CD4-positive, alpha-beta memory T cell (primary cell): ENCODE data around the gene TTYH3. TPM values are rescaled to one million over a fixed set of nuclear protein-coding genes. Genes with fewer than 3 reads are reported as not detected.
"Not testable (repeated sequence)": the region's sequence is repeated elsewhere in the genome, so short reads cannot be mapped to it uniquely, and the experiment has no call there.

Source experiments
- CTCF ChIA-PET: fragments of 350-600 bp; sonication (Branson Sonifier 250); formaldehyde crosslinking; loops from one replicate; lab custom pipeline; 2021; ENCODE audit warnings: inconsistent platforms; ENCODE audit not compliant: partially characterized antibody; lab: Charles Lee
- POLR2A ChIA-PET: fragments of 350-600 bp; sonication (Branson Sonifier 250); formaldehyde crosslinking; loops from one replicate; lab custom pipeline; 2021; ENCODE audit not compliant: partially characterized antibody; lab: Charles Lee
- DNase-seq, 5 donors: peaks; one replicate each; pipeline versions ENCODE4 v3.0.0 to v3.0.0-alpha.2; 2020 to 2022; ENCODE audit warnings: mixed read lengths in 1 of 5
- H3K27ac ChIP-seq: one replicate; pipeline ENCODE4 v1.7.0; 2013; ENCODE audit warnings: low read depth, low read length
- H3K27me3 ChIP-seq: 2 replicates; pipeline ENCODE4 v1.7.0; 2013; ENCODE audit warnings: mild to moderate bottlenecking, low read length, moderate library complexity; ENCODE audit not compliant: insufficient read depth
- H3K36me3 ChIP-seq: 2 replicates; pipeline ENCODE4 v1.7.0; 2013; ENCODE audit warnings: mild to moderate bottlenecking, low read length, moderate library complexity; ENCODE audit not compliant: insufficient read depth
- H3K4me1 ChIP-seq: 2 replicates; pipeline ENCODE4 v1.7.0; 2013; ENCODE audit warnings: mild to moderate bottlenecking, low read length, moderate library complexity; ENCODE audit not compliant: insufficient read depth
- H3K4me3 ChIP-seq, 2 donors: one replicate each; pipeline ENCODE4 v1.7.0; 2013; ENCODE audit warnings: low read length in 2 of 2, mild to moderate bottlenecking in 1 of 2
- H3K9me3 ChIP-seq, 2 donors: one replicate each; pipeline ENCODE4 v1.7.0; 2013; ENCODE audit warnings: low read length in 2 of 2, control low read depth in 1 of 2; ENCODE audit not compliant: control insufficient read depth in 1 of 2
- H3K27ac Mint-ChIP-seq, 7 donors: one replicate each; pipeline ENCODE4 v1.8.0; 2020 to 2021; ENCODE audit warnings: mixed read lengths in 7 of 7, mild to moderate bottlenecking in 6 of 7, inconsistent platforms in 3 of 7, moderate library complexity in 3 of 7
- H3K27me3 Mint-ChIP-seq, 2 donors: one replicate each; pipeline ENCODE4 v1.8.0; 2020 to 2021; ENCODE audit warnings: mixed read lengths in 2 of 2
- H3K36me3 Mint-ChIP-seq, 2 donors: one replicate each; pipeline ENCODE4 v1.8.0; 2020 to 2021; ENCODE audit warnings: mixed read lengths in 2 of 2, inconsistent platforms in 1 of 2, mild to moderate bottlenecking in 1 of 2
- H3K4me1 Mint-ChIP-seq, 4 donors: one replicate each; pipeline ENCODE4 v1.8.0; 2020 to 2021; ENCODE audit warnings: mixed read lengths in 4 of 4, mild to moderate bottlenecking in 1 of 4
- H3K4me3 Mint-ChIP-seq, 8 donors: one replicate each; pipeline ENCODE4 v1.8.0; 2020 to 2021; ENCODE audit warnings: mixed read lengths in 8 of 8, mild to moderate bottlenecking in 7 of 8, moderate library complexity in 6 of 8, inconsistent platforms in 3 of 8
- H3K9me3 Mint-ChIP-seq, 8 donors: one replicate each; pipeline ENCODE4 v1.8.0; 2020 to 2021; ENCODE audit warnings: mixed read lengths in 8 of 8, mild to moderate bottlenecking in 5 of 8, inconsistent platforms in 3 of 8, moderate library complexity in 1 of 8
- intact Hi-C: fragments of 100-400 bp; cut with micrococcal nuclease; formaldehyde crosslinking; loops from one replicate; pipeline ENCODE4 v1.15.1; 2023
- polyA plus RNA-seq, 2 donors: library from polyadenylated mRNA; unstranded; fragments of 300-500 nt; fragmentation: Illumina TruSeq; gene quantifications; one replicate each; pipeline ENCODE4 v1.2.3, GENCODE V29; 2021
- total RNA-seq, 2 experiments: library from RNA; stranded (reverse); gene quantifications; one replicate each; pipeline ENCODE4 v1.2.3, GENCODE V29; 2021

Gene TTYH3
- total and polyA plus RNA-seq, 4 experiments from 2014 or later: 0.14 to 12.0 (median 5.8) TPM

DNA sequence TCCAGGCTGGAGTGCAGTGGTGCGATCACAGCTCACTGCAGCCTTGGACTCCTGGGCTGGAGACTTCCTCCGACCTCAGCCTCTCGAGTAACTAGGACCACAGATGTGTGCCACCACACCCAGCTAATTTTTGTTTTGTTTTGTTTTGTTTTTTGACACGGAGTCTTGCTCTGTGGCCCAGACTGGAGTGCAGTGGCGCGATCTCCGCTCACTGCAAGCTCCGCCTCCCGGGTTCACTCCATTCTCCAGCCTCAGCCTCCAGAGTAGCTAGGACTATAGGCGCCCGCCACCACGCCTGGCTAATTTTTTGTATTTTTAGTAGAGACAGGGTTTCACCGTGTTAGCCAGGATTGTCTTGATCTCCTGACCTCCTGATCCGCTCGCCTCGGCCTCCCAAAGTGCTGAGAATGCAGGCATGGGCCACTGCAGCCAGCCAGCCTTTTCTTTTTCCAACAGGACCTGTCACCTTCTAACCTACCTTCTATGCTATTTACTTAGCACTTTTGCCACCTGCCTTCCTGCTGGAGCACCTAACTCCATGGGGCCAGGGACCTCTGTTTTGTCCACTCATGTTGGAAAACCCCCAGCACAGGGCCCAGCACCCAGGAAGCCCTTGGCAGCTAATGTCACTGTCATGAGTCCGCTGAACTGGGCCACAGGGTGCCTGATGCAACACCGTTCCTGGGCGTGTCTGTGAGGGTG lies 61.8 kb downstream of the TTYH3 start:
- H3K4me3 ChIP-seq, POLR2A ChIA-PET, H3K27me3 ChIP-seq, DNase-seq, H3K36me3 ChIP-seq, H3K9me3 Mint-ChIP-seq, H3K9me3 ChIP-seq, H3K36me3 Mint-ChIP-seq, H3K4me3 Mint-ChIP-seq, intact Hi-C loops, H3K27ac ChIP-seq: not testable (repeated sequence)
- CTCF ChIA-PET: interaction anchor here (1.0 to 2.3 kb wide), 2 partner anchors 17 to 242 kb away, joined by 3 to 11 read pairs; no protein-coding TSS in a partner anchor
- Mint-ChIP-seq H3K4me1 (peaks cover 5 to 15% (median 9%) of the 10 kb centered on the region in 4 donors), H3K27ac (peak overlapping the region in 1 of 7 donors; percentile 24), H3K27me3 (peaks cover 13 to 16% of the 10 kb centered on the region in 2 donors)
- H3K4me1 ChIP-seq: peaks cover 10% of the 10 kb centered on the region

DNA sequence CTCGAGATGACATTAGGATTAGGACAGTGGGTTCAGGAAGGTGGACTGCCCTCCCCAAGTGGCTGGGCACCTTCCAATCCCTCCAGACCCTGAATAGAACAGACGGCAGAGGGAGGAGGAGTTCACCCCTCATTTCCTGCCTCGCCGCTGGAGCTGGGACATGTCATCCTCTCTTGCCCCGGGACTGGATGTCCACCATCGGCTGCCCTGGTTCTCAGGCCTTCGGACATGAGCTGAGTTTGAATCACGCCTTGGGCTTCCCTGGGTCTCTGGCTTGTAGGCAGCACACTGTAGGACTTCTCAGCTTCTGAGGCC lies 62.3 kb downstream of the TTYH3 start:
- H3K4me3 ChIP-seq, H3K9me3 ChIP-seq, H3K27ac Mint-ChIP-seq, H3K36me3 Mint-ChIP-seq, H3K27me3 ChIP-seq, H3K36me3 ChIP-seq, DNase-seq, POLR2A ChIA-PET, H3K9me3 Mint-ChIP-seq, H3K4me3 Mint-ChIP-seq, H3K27ac ChIP-seq, intact Hi-C loops: not testable (repeated sequence)
- peaks cover 8 to 11% of the 10 kb centered on the region in 2 donors for H3K27me3 Mint-ChIP-seq
- peaks cover 11% of the 10 kb centered on the region for H3K4me1 ChIP-seq
- CTCF ChIA-PET: interaction anchor here (1.0 to 2.3 kb wide), 3 partner anchors 11 to 242 kb away, joined by 3 to 11 read pairs (median 3); no protein-coding TSS in a partner anchor
- peaks cover 8 to 15% (median 11%) of the 10 kb centered on the region in 4 donors for H3K4me1 Mint-ChIP-seq

DNA sequence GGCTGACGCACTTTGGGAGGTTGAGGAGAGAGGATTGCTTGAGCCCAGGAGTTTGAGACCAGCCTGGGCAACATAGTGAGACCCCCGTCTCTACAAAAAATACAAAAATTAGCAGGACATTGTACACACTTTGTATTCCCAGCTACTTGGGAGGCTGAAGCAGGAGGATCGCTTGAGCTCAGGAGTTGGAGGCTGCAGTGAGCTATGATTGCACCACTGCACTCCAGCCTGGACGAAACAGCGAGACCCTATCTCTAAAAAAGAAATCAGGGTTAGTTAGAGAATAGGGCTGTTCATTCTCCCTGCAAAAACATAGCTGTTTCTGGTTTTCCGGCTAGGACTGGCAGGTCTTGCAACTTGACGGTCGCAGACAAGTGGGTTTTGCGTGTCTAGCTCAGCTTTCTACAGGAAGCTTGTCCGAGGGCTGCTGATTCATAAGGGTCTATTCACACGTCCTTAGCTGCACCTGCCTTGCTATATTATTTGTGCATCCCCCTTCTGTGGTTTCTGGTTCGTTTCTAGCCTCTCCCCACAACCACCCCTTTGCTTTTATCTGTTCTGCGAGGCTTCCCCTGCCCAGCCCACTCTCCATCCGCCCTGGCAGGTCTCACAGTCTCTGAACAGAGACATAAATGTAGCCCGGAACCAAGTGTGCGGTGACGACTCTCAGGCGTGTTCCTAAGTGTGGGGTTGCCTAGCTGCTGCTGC lies 66.9 kb downstream of the TTYH3 start:
- Mint-ChIP-seq H3K9me3 (no peaks in the 10 kb centered on the region), H3K36me3 (no peaks in the 10 kb centered on the region), H3K27ac (peak overlapping the region; percentile 12 to 84 (median 55)), H3K27me3 (no peaks in the 10 kb centered on the region), H3K4me1 (peaks cover 18 to 25% (median 22%) of the 10 kb centered on the region in 4 donors), H3K4me3 (peak overlapping the region; percentile 58 to 92 (median 77))
- Histone ChIP-seq H3K4me3 (peak overlapping the region; percentile 21 to 22), H3K27ac (peak overlapping the region; percentile 33), H3K9me3 (no peaks in the 10 kb centered on the region), H3K4me1 (peaks cover 21% of the 10 kb centered on the region), H3K27me3 (no peaks in the 10 kb centered on the region), H3K36me3 (no peaks in the 10 kb centered on the region)
- CTCF ChIA-PET: interaction anchor here (0.9 to 6.0 kb wide), 5 partner anchors 11 to 27 kb away, joined by 3 to 85 read pairs (median 14); no protein-coding TSS in a partner anchor
- intact Hi-C loops: no loop called here
- POLR2A ChIA-PET: interaction anchor here (0.9 to 3.3 kb wide), 9 partner anchors 9 to 188 kb away, joined by 3 to 57 read pairs (median 4); no protein-coding TSS in a partner anchor
- DNase-seq: peak; percentile 60 to 80 (median 65)

DNA sequence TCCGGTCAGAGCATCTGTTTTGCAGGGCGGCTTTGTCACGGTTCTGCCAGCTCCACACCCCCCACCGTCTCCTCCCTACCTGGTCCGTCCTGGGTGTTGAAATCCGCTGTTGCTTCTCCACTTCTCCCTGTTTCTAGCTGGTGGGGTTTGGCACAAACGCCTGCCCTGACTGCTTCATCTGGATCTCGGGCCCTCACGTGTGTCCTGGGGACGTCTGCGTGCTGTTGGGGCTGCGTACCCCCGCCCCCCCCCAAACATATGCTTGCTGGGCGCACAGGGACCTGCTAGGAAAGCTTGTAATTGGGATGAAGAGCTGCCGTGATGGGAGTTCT lies 67.5 kb downstream of the TTYH3 start:
- intact Hi-C loops: no loop called here
- no peaks in the 10 kb centered on the region for H3K27me3 ChIP-seq
- Mint-ChIP-seq H3K9me3 (no peaks in the 10 kb centered on the region), H3K36me3 (no peaks in the 10 kb centered on the region), H3K4me1 (peaks cover 18 to 25% (median 22%) of the 10 kb centered on the region in 4 donors), H3K4me3 (peak overlapping the region; percentile 64 to 92 (median 77)), H3K27me3 (no peaks in the 10 kb centered on the region), H3K27ac (peak overlapping the region; percentile 10 to 84 (median 55))
- H3K27ac ChIP-seq: peak overlapping the region; percentile 33
- H3K36me3 ChIP-seq: no peaks in the 10 kb centered on the region
- peaks cover 21% of the 10 kb centered on the region for H3K4me1 ChIP-seq
- no peaks in the 10 kb centered on the region for H3K9me3 ChIP-seq
- ChIA-PET POLR2A (interaction anchor here (0.9 to 3.3 kb wide), 9 partner anchors 9 to 189 kb away, joined by 3 to 57 read pairs (median 4); no protein-coding TSS in a partner anchor), CTCF (interaction anchor here (0.9 to 6.0 kb wide), 5 partner anchors 11 to 28 kb away, joined by 3 to 85 read pairs (median 14); no protein-coding TSS in a partner anchor)
- no peak for DNase-seq
- peak overlapping the region; percentile 21 to 22 for H3K4me3 ChIP-seq

DNA sequence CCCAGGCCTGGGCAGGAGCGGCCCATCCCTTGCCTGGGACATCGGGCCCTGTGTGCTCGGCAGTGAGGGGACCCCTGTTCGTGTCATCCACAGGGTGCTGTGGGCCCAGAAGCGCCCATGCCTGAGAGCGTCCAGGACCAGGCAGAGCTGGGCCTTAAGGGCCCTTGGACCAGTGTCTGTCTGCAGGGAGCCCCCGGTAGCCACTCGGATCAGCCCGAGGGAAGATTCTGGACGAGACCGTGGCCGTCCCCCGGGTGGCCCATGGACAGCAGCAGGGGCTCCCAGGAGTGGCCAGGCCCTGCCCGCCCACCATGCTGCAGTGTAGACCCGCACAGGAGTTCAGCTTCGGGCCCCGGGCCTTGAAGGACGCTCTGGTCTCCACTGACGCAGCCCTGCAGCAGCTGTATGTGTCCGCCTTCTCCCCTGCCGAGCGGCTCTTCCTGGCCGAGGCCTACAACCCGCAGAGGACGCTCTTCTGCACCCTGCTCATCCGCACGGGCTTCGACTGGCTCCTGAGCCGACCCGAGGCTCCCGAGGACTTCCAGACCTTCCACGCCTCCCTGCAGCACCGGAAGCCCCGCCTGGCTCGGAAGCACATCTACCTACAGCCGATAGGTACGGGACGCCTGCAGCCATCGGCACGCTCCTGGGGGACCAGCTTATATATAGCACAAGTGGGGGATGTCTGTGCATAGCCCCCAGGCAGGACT lies 68.5 kb downstream of the TTYH3 start:
- peaks cover 21% of the 10 kb centered on the region for H3K4me1 ChIP-seq
- POLR2A ChIA-PET: interaction anchor here (2.6 to 3.3 kb wide), 2 partner anchors 10 to 16 kb away, joined by 13 to 57 read pairs; no protein-coding TSS in a partner anchor
- Mint-ChIP-seq H3K4me1 (peaks cover 18 to 25% (median 22%) of the 10 kb centered on the region in 4 donors), H3K4me3 (peak overlapping the region in 2 of 8 donors; percentile 9 to 74), H3K27ac (peak overlapping the region in 2 of 7 donors; percentile 57 to 74), H3K36me3 (no peaks in the 10 kb centered on the region), H3K27me3 (no peaks in the 10 kb centered on the region), H3K9me3 (no peaks in the 10 kb centered on the region)
- H3K36me3 ChIP-seq: no peaks in the 10 kb centered on the region
- CTCF ChIA-PET: interaction anchor here (2.0 to 6.0 kb wide), 3 partner anchors 10 to 29 kb away, joined by 14 to 85 read pairs (median 16); no protein-coding TSS in a partner anchor
- H3K9me3 ChIP-seq: no peaks in the 10 kb centered on the region
- no peak overlapping the region for H3K4me3 ChIP-seq
- no peak for DNase-seq
- H3K27me3 ChIP-seq: no peaks in the 10 kb centered on the region
- H3K27ac ChIP-seq: no peak overlapping the region
- intact Hi-C loops: no loop called here

DNA sequence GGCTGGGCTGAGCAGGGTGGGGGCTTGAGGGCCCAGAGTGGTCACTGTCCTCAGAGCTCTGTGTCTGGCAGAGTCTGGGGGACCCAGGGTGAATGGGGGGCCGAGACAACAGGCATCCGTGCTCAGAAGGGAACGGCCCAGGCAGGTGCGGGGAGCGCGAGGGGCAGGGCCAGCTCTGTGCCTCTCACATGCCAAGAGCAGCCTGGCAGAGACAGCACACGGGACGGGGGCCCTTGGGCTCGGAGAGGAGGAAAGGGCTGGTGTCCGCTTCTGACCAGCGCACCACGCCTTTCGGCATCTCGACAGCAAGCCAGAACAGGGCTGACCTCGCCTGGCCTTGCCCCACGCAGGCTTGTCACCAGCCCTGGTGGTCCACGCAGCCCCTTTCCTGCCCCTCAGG lies 69.6 kb downstream of the TTYH3 start:
- H3K27me3 ChIP-seq: no peaks in the 10 kb centered on the region
- H3K4me1 ChIP-seq: peaks cover 21% of the 10 kb centered on the region
- no peaks in the 10 kb centered on the region for H3K9me3 ChIP-seq
- Mint-ChIP-seq H3K9me3 (no peaks in the 10 kb centered on the region), H3K4me3 (no peak overlapping the region), H3K4me1 (peaks cover 18 to 25% (median 22%) of the 10 kb centered on the region in 4 donors), H3K27me3 (no peaks in the 10 kb centered on the region), H3K36me3 (no peaks in the 10 kb centered on the region), H3K27ac (no peak overlapping the region)
- POLR2A ChIA-PET: interaction anchor here (1.2 to 3.3 kb wide), 2 partner anchors 9 to 14 kb away, joined by 3 to 57 read pairs; no protein-coding TSS in a partner anchor
- no peak overlapping the region for H3K4me3 ChIP-seq
- DNase-seq: no peak
- H3K27ac ChIP-seq: no peak overlapping the region
- no peaks in the 10 kb centered on the region for H3K36me3 ChIP-seq
- CTCF ChIA-PET: interaction anchor here (0.8 to 6.0 kb wide), 2 partner anchors 9 to 30 kb away, joined by 3 to 85 read pairs; no protein-coding TSS in a partner anchor
- intact Hi-C loops: no loop called here
